GM23248 (cell line): Measurements from ENCODE around the gene ZDHHC9.

Experiments
- EZH2 ChIP-seq: fragments of 200-600 bp; sonication (generic); IDR thresholded peaks from 2 replicates; pipeline ENCODE4 v1.6.1; 2018; ENCODE audit warnings: antibody characterized with exemption, mild to moderate bottlenecking; ENCODE audit not compliant: insufficient read depth, poor library complexity, severe bottlenecking
- EZH2phosphoT487 ChIP-seq: fragments of 200-600 bp; sonication (generic); IDR thresholded peaks from 2 replicates; pipeline ENCODE4 v1.6.1; 2018; ENCODE audit warnings: antibody characterized with exemption, moderate library complexity, mild to moderate bottlenecking, low read depth; ENCODE audit not compliant: insufficient read depth

GRCh38 chrX:129830494-129830893 is 13.2 kb downstream of the ZDHHC9 start:
- no peak for TF ChIP-seq EZH2
- TF ChIP-seq EZH2phosphoT487 = no peak
